Measurements from ENCODE around the gene FHOD3.

GRCh38 chr18:36470896-36471295, 173.4 kb downstream of the FHOD3 start:
- TF ChIP-seq CTCF (IDR thresholded peaks at IDR 0.05) (no peak), EP300 (IDR thresholded peaks at IDR 0.05) (no peak), EHMT2 (IDR thresholded peaks at IDR 0.05; ENCODE audit: low read depth) (no peak), RAD21 (conservative IDR thresholded peaks at IDR 0.05 in 1 of 2, IDR thresholded peaks at IDR 0.05 in 1 of 2) (no peak), POLR2A (IDR thresholded peaks at IDR 0.05; ENCODE audit: low read length) (no peak), MAX (IDR thresholded peaks at IDR 0.05) (no peak), BHLHE40 (IDR thresholded peaks at IDR 0.05; ENCODE audit: low read depth, low read length) (no peak), POLR2AphosphoS2 (conservative IDR thresholded peaks at IDR 0.05; ENCODE audit: low read length) (no peak), CHD4 (IDR thresholded peaks at IDR 0.05; ENCODE audit: borderline replicate concordance) (no peak)
- TF ChIP-seq, protein P1, sequence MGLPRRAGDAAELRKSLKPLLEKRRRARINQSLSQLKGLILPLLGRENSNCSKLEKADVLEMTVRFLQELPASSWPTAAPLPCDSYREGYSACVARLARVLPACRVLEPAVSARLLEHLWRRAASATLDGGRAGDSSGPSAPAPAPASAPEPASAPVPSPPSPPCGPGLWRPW (IDR thresholded peaks at IDR 0.05) = no peak
- TF ChIP-seq, protein P2, sequence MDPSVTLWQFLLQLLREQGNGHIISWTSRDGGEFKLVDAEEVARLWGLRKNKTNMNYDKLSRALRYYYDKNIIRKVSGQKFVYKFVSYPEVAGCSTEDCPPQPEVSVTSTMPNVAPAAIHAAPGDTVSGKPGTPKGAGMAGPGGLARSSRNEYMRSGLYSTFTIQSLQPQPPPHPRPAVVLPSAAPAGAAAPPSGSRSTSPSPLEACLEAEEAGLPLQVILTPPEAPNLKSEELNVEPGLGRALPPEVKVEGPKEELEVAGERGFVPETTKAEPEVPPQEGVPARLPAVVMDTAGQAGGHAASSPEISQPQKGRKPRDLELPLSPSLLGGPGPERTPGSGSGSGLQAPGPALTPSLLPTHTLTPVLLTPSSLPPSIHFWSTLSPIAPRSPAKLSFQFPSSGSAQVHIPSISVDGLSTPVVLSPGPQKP (IDR thresholded peaks at IDR 0.05; ENCODE audit: low read depth, low read length) = no peak
